GM12892 (cell line): ENCODE measurements around the gene FXYD4.
"Not testable (repeated sequence)": the region's sequence is repeated elsewhere in the genome, so short reads cannot be mapped to it uniquely, and the experiment has no call there.

Experiments used
- POLR2A ChIP-seq: IDR thresholded peaks from 2 replicates; pipeline ENCODE4 v1.6.1; 2011; ENCODE audit warnings: low read depth, low read length, control low read depth
- POLR2AphosphoS5 ChIP-seq: IDR thresholded peaks from 2 replicates; pipeline ENCODE4 v1.6.1; 2011; ENCODE audit warnings: low read depth, low read length, control low read depth

DNA sequence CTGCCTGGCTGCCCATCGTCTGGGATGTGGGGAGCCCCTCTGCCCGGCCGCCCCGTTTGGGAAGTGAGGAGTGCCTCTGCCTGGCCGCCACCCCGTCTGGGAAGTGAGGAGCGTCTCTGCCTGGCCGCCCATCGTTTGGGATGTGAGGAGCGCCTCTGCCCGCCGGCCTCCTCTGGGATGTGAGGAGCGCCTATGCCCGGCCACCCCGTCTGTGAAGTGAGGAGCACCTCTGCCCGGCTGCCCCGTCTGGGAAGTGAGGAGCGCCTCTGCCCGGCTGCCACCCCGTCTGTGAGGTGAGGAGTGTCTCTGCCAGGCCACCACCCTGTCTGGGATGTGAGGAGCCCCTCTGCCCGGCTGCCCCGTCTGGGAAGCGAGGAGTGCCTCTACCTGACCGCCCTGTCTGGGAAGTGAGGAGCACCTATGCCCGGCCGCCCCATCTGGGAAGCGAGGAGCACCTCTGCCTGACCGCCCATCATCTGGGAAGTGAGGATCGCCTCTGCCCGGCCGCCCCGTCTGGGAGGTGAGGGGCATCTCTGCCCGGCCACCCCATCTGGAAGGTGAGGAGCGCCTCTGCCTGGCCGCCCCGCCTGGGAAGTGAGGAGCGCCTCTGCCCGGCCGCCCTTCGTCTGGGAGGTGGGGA is 42.1 kb upstream of the FXYD4 start:
- not testable (repeated sequence) for TF ChIP-seq POLR2AphosphoS5, POLR2A
